Measurements from ENCODE around the gene KCNQ4. TPM values are rescaled to one million over a fixed set of nuclear protein-coding genes. Genes with fewer than 3 reads are reported as not detected.

KCNQ4 gene
- total RNA-seq, 1 experiment from 2014 or later: 0.81 TPM

DNA sequence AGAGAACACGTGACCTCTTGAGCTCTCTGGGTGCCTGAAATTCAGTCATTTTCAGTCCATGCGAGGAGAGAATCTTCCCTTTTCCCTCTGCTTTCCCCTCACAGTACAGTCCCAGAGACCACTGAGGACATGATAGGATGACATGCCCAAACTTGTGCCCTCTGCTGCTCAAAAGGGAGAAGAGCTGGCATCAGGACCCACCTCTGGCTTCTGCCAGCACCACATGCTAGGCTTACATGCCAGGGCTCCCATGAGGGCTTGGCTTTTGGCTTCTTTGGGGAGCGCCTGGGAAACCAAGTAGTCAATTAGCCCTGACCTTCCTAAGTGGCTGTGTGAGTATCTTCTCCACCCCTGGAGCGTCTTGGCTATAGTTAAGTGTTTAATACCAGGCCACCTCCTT lies 13.8 kb upstream of the KCNQ4 start:
- Histone ChIP-seq H3K27me3 (ENCODE audit: insufficient read depth, low read depth) (no peaks in the 10 kb centered on the region), H3K27ac (no peak overlapping the region), H3K36me3 (ENCODE audit: low read depth) (0 out of 2 replicates have a peak, but pooled peaks cover 25% of the 10 kb centered on the region), H3F3A (ENCODE audit: insufficient read depth, low read depth) (peaks cover 21% of the 10 kb centered on the region), H3K4me1 (replicated peaks; ENCODE audit: insufficient read depth) (no peaks in the 10 kb centered on the region), H3K79me2 (ENCODE audit: low read depth) (no peaks in the 10 kb centered on the region), H3K9me3 (ENCODE audit: insufficient read depth, low read depth) (no peaks in the 10 kb centered on the region), H2AFZ (no peak overlapping the region), H4K20me1 (ENCODE audit: insufficient read depth) (no peaks in the 10 kb centered on the region), H3K4me3 (no peak overlapping the region), H3K9me2 (ENCODE audit: insufficient read depth) (no peaks in the 10 kb centered on the region), H3K4me2 (no peak overlapping the region)
- DNase-seq: no peak
- no TSS peak for BruUV-seq (replicated peaks)
- intact Hi-C loops (cut with micrococcal nuclease; ENCODE audit: unreplicated experiment): loop anchor here (5.0 kb wide), 1 partner anchor 158 kb away; no protein-coding TSS in a partner anchor
- TF ChIP-seq, protein P1, sequence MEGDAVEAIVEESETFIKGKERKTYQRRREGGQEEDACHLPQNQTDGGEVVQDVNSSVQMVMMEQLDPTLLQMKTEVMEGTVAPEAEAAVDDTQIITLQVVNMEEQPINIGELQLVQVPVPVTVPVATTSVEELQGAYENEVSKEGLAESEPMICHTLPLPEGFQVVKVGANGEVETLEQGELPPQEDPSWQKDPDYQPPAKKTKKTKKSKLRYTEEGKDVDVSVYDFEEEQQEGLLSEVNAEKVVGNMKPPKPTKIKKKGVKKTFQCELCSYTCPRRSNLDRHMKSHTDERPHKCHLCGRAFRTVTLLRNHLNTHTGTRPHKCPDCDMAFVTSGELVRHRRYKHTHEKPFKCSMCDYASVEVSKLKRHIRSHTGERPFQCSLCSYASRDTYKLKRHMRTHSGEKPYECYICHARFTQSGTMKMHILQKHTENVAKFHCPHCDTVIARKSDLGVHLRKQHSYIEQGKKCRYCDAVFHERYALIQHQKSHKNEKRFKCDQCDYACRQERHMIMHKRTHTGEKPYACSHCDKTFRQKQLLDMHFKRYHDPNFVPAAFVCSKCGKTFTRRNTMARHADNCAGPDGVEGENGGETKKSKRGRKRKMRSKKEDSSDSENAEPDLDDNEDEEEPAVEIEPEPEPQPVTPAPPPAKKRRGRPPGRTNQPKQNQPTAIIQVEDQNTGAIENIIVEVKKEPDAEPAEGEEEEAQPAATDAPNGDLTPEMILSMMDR (conservative IDR thresholded peaks at IDR 0.05): no peak; the same call in 1 of the 2 replicates
- TF ChIP-seq EZH2 (IDR thresholded peaks at IDR 0.05; ENCODE audit: low read depth): no peak
- ChIA-PET CTCF (no interaction called here), POLR2A (ENCODE audit: unreplicated experiment) (no interaction called here)

DNA sequence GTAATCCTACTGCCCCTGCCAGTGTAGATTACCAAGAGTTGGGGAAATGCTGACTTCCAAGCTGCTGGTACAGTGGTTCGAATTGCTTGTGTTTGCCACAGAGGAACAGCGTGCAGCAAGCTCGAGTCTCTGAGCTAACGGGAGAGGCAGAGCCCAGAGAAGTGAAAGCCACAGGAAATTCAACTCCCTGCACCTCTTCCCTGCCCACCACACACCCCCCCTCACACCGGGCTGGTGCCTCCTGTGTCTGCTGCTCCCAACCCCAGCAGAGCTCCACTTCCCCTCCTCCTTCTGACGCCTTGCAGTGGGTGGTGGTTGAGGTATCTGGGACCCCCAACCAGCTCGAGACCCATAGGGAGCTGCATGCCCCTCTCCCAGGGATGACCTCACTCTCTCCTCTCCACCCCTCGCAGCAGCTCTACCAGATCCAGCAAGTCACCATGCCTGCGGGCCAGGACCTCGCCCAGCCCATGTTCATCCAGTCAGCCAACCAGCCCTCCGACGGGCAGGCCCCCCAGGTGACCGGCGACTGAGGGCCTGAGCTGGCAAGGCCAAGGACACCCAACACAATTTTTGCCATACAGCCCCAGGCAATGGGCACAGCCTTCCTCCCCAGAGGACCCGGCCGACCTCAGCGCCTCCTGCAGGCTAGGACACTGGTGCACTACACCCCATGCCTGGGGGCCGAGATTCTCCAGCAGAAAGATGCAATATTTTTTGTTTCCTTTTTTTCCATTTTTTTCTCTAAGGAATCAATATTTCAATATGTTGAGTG lies 13.1 kb upstream of the KCNQ4 start:
- ChIA-PET POLR2A (ENCODE audit: unreplicated experiment) (no interaction called here), CTCF (no interaction called here)
- BruUV-seq (replicated peaks): no TSS peak
- Histone ChIP-seq H3K4me1 (replicated peaks; ENCODE audit: insufficient read depth) (no peaks in the 10 kb centered on the region), H3K4me3 (no peak overlapping the region), H3K27me3 (ENCODE audit: insufficient read depth, low read depth) (no peaks in the 10 kb centered on the region), H3K27ac (no peak overlapping the region), H3K79me2 (ENCODE audit: low read depth) (no peaks in the 10 kb centered on the region), H3F3A (ENCODE audit: insufficient read depth, low read depth) (peaks cover 21% of the 10 kb centered on the region), H3K9me2 (ENCODE audit: insufficient read depth) (no peaks in the 10 kb centered on the region), H4K20me1 (ENCODE audit: insufficient read depth) (no peaks in the 10 kb centered on the region), H3K9me3 (ENCODE audit: insufficient read depth, low read depth) (no peaks in the 10 kb centered on the region), H3K36me3 (ENCODE audit: low read depth) (0 out of 2 replicates have a peak, but pooled peaks cover 25% of the 10 kb centered on the region), H3K4me2 (no peak overlapping the region), H2AFZ (no peak overlapping the region)
- no peak for DNase-seq
- no peak for TF ChIP-seq EZH2 (IDR thresholded peaks at IDR 0.05; ENCODE audit: low read depth)
- TF ChIP-seq, protein P1 (conservative IDR thresholded peaks at IDR 0.05): no peak
- intact Hi-C loops (cut with micrococcal nuclease; ENCODE audit: unreplicated experiment): loop anchor here (5.0 kb wide), 1 partner anchor 158 kb away; no protein-coding TSS in a partner anchor

DNA sequence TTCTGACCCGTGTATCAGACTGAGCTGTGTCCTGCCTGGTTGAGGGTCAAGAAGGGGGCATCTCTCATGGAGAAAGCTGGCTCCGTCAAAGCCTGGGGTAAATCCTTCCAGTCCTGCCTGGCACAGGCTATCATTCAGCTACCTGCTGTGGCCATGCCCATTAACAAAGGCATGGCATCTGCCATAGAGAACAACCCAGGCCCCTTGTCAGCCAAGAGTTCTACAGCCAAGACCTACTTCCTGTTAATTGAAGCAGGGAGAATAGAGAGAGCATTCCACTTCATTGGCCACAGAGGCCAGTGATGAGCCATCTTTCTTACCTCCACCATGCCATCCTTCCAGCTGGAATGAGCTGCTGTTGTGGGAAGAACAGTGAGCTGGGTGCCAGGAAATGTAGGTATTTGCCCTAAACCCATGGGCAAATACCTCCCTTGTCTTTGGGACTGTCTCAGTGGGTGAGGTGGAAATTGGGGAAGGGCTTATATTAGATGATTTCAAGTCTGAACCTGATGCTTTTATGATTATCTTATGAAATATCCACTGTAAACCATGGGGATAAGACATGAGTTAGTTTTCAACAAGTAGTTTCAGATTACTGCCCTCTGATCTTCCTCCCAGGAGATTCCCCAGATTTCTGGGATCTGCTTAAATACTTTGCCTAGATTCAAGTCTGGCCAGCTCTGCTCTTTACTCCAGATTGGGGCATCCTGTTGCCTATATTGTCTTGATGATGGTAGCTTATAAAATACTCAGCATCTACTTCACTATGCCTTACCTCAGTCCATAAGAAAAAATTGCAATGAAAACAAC lies 11.2 kb upstream of the KCNQ4 start:
- Histone ChIP-seq H3K4me3 (no peak overlapping the region), H3K27me3 (ENCODE audit: insufficient read depth, low read depth) (no peaks in the 10 kb centered on the region), H3K4me2 (no peak overlapping the region), H3K79me2 (ENCODE audit: low read depth) (no peaks in the 10 kb centered on the region), H3K27ac (no peak overlapping the region), H3K9me3 (ENCODE audit: insufficient read depth, low read depth) (no peaks in the 10 kb centered on the region), H3K4me1 (replicated peaks; ENCODE audit: insufficient read depth) (no peaks in the 10 kb centered on the region), H3F3A (ENCODE audit: insufficient read depth, low read depth) (peaks cover 21% of the 10 kb centered on the region), H3K36me3 (ENCODE audit: low read depth) (0 out of 2 replicates have a peak, but pooled peaks cover 11% of the 10 kb centered on the region), H3K9me2 (ENCODE audit: insufficient read depth) (no peaks in the 10 kb centered on the region), H4K20me1 (ENCODE audit: insufficient read depth) (no peaks in the 10 kb centered on the region), H2AFZ (no peak overlapping the region)
- BruUV-seq (replicated peaks): no TSS peak
- POLR2A ChIA-PET (ENCODE audit: unreplicated experiment): no interaction called here
- TF ChIP-seq, protein P1 (conservative IDR thresholded peaks at IDR 0.05): no peak
- TF ChIP-seq EZH2 (IDR thresholded peaks at IDR 0.05; ENCODE audit: low read depth): no peak
- DNase-seq: no peak
- intact Hi-C loops (cut with micrococcal nuclease; ENCODE audit: unreplicated experiment): loop anchor here (5.0 kb wide), 1 partner anchor 160 kb away; no protein-coding TSS in a partner anchor
- CTCF ChIA-PET: interaction anchor here (1.0 to 1.3 kb wide), 2 partner anchors 81 to 180 kb away, joined by 3 to 4 read pairs; no protein-coding TSS in a partner anchor

Measured in PC-9 (cell line).